Esophagus muscularis mucosa (tissue), 4 donors: ENCODE results near the gene ATP8B2. TPM values are rescaled to one million over a fixed set of nuclear protein-coding genes. Genes with fewer than 3 reads are reported as not detected.

Source experiments
- DNase-seq: peaks from one replicate; pipeline ENCODE4 v3.0.0-alpha.2; 2017; ENCODE audit errors: extremely low spot score
- H3K27ac ChIP-seq, 4 donors: fragments of 200-600 bp; sonication (generic); replicated peaks in 1 of 4; 1 replicate in 3 of 4; 2 replicates in 1 of 4; pipeline ENCODE4 v1.5.1; 2016 to 2019; ENCODE audit warnings: mild to moderate bottlenecking in 1 of 4
- H3K27me3 ChIP-seq, 4 donors: fragments of 200-600 bp; sonication (generic); one replicate each; pipeline versions ENCODE4 v1.5.1 to v1.6.0; 2016 to 2019
- H3K36me3 ChIP-seq, 4 donors: fragments of 200-600 bp; sonication (generic); one replicate each; pipeline ENCODE4 v1.5.1; 2016 to 2019
- H3K4me1 ChIP-seq, 4 donors: fragments of 200-600 bp; sonication (generic); one replicate each; pipeline ENCODE4 v1.5.1; 2016 to 2019
- H3K4me3 ChIP-seq, 4 donors: fragments of 200-600 bp; sonication (generic); 1 replicate in 2 of 4; 2 replicates in 2 of 4; pipeline ENCODE4 v1.5.1; 2016 to 2019; ENCODE audit warnings: mild to moderate bottlenecking in 4 of 4, moderate library complexity in 1 of 4
- H3K9me3 ChIP-seq, 4 donors: fragments of 200-600 bp; sonication (generic); 1 replicate in 3 of 4; 2 replicates in 1 of 4; pipeline ENCODE4 v1.5.1; 2016 to 2019
- CTCF ChIP-seq, 3 experiments: fragments of 200-600 bp in 2 of 3; fragments of 450-650 bp in 1 of 3; sonication (generic) in 2 of 3; IDR thresholded peaks; one replicate each; pipeline ENCODE4 v1.5.1; 2017 to 2019; ENCODE audit warnings: antibody characterized with exemption in 3 of 3, mild to moderate bottlenecking in 2 of 3, moderate library complexity in 1 of 3
- EP300 ChIP-seq: sonication (generic); formaldehyde crosslinking; IDR thresholded peaks from one replicate; pipeline ENCODE4 v1.6.1; 2017; ENCODE audit warnings: antibody characterized with exemption
- POLR2A ChIP-seq: fragments of 450-650 bp; IDR thresholded peaks from one replicate; pipeline ENCODE4 v1.6.1; 2017; ENCODE audit warnings: antibody characterized with exemption, moderate library complexity, mild to moderate bottlenecking, low read depth
- POLR2AphosphoS5 ChIP-seq, 2 donors: sonication (generic); formaldehyde crosslinking; IDR thresholded peaks; one replicate each; pipeline ENCODE4 v1.6.1; 2017; ENCODE audit warnings: antibody characterized with exemption in 2 of 2
- WGBS: methylation state at CpG from one replicate; pipeline ENCODE4 v1.1.5; 2018; 5-methylcytosine and 5-hydroxymethylcytosine counted together
- intact Hi-C: fragments of 100-400 bp; cut with DNase I; formaldehyde crosslinking; loops from one replicate; pipeline ENCODE4 v1.15.1; 2023
- total RNA-seq, 4 donors: library from RNA; depleted of rRNA; stranded (reverse); fragments of >200 nt; gene quantifications; one replicate each; pipeline versions ENCODE4 v1.1.0 to v1.2.1, GENCODE V29; 2016

The ATP8B2 gene
- total RNA-seq, 4 donors from 2014 or later = 108 to 178 (median 128) TPM

GRCh38 chr1:154350383-154350782 lies 25.1 kb downstream of the ATP8B2 start:
- Histone ChIP-seq H3K4me1 (peaks cover 19 to 39% (median 31%) of the 10 kb centered on the region in 4 donors), H3K36me3 (peaks cover 41 to 52% (median 44%) of the 10 kb centered on the region in 4 donors), H3K27ac (peak overlapping the region in 3 of 4 donors; percentile 47 to 75 (median 47)), H3K9me3 (no peaks in the 10 kb centered on the region), H3K27me3 (no peaks in the 10 kb centered on the region), H3K4me3 (no peak overlapping the region)
- no peak for DNase-seq
- WGBS = 71% methylated on average over 4 of the region's 4 CpGs
- intact Hi-C loops = loop anchor here (5.0 to 10.0 kb wide), 3 partner anchors 54 to 204 kb away; partner anchors contain the start of genes IL6R and UBE2Q1
- TF ChIP-seq POLR2A (no peak), CTCF (IDR thresholded peaks at IDR 0.05) (no peak), EP300 (no peak)

- peak in 1 of 2 donors; percentile 27 for TF ChIP-seq POLR2AphosphoS5 (IDR thresholded peaks at IDR 0.05)
- no peak for TF ChIP-seq EP300
- 61% methylated on average over 14 of the region's 14 CpGs for WGBS
- intact Hi-C loops = loop anchor here (5.0 to 10.0 kb wide), 3 partner anchors 53 to 203 kb away; partner anchors contain the start of genes IL6R and UBE2Q1
- DNase-seq = no peak
- no peaks in the 10 kb centered on the region for H3K9me3 ChIP-seq
- H3K4me3 ChIP-seq = no peak overlapping the region
- no peaks in the 10 kb centered on the region for H3K27me3 ChIP-seq
- peaks cover 19 to 39% (median 31%) of the 10 kb centered on the region in 4 donors for H3K4me1 ChIP-seq
- H3K36me3 ChIP-seq = peaks cover 30 to 40% (median 32%) of the 10 kb centered on the region in 4 donors
- H3K27ac ChIP-seq = peak overlapping the region; percentile 47 to 78 (median 74)
Measured at GRCh38 chr1:154351363-154352068, 26.2 kb downstream of the ATP8B2 start.

- TF ChIP-seq CTCF (IDR thresholded peaks at IDR 0.05) (no peak), EP300 (no peak), POLR2AphosphoS5 (IDR thresholded peaks at IDR 0.05) (no peak), POLR2A (no peak)
- H3K4me1 ChIP-seq = peaks cover 19 to 39% (median 31%) of the 10 kb centered on the region in 4 donors
- DNase-seq = no peak
- H3K27ac ChIP-seq = peak overlapping the region; percentile 73 to 78 (median 75)
- H3K27me3 ChIP-seq = no peaks in the 10 kb centered on the region
- 21% methylated on average over 9 of the region's 9 CpGs for WGBS
- H3K9me3 ChIP-seq = no peaks in the 10 kb centered on the region
- peak overlapping the region; percentile 47 to 56 (median 50) for H3K4me3 ChIP-seq
- peaks cover 23 to 33% (median 25%) of the 10 kb centered on the region in 4 donors for H3K36me3 ChIP-seq
- intact Hi-C loops = loop anchor here (5.0 to 10.0 kb wide), 3 partner anchors 53 to 203 kb away; partner anchors contain the start of genes IL6R and UBE2Q1
Measured at GRCh38 chr1:154352245-154352580, 26.9 kb downstream of the ATP8B2 start.

GRCh38 chr1:154352581-154353459 lies 27.5 kb downstream of the ATP8B2 start:
- intact Hi-C loops = loop anchor here (5.0 to 10.0 kb wide), 3 partner anchors 52 to 202 kb away; partner anchors contain the start of genes IL6R and UBE2Q1
- Histone ChIP-seq H3K36me3 (peaks cover 19 to 27% (median 20%) of the 10 kb centered on the region in 4 donors), H3K4me3 (peak overlapping the region; percentile 47 to 56 (median 50)), H3K4me1 (peaks cover 19 to 39% (median 31%) of the 10 kb centered on the region in 4 donors), H3K27me3 (no peaks in the 10 kb centered on the region), H3K9me3 (no peaks in the 10 kb centered on the region), H3K27ac (peak overlapping the region; percentile 73 to 78 (median 75))
- TF ChIP-seq EP300 (no peak), POLR2AphosphoS5 (IDR thresholded peaks at IDR 0.05) (peak in 1 of 2 donors; percentile 43), POLR2A (no peak), CTCF (IDR thresholded peaks at IDR 0.05) (peak in 1 of 3 experiments; percentile 2)
- no peak for DNase-seq
- 2% methylated on average over 35 of the region's 41 CpGs for WGBS
